ENCODE results near the gene IFIT5.
"Not testable (repeated sequence)": the region's sequence is repeated elsewhere in the genome, so short reads cannot be mapped to it uniquely, and the experiment has no call there.

IFIT5 gene

DNA sequence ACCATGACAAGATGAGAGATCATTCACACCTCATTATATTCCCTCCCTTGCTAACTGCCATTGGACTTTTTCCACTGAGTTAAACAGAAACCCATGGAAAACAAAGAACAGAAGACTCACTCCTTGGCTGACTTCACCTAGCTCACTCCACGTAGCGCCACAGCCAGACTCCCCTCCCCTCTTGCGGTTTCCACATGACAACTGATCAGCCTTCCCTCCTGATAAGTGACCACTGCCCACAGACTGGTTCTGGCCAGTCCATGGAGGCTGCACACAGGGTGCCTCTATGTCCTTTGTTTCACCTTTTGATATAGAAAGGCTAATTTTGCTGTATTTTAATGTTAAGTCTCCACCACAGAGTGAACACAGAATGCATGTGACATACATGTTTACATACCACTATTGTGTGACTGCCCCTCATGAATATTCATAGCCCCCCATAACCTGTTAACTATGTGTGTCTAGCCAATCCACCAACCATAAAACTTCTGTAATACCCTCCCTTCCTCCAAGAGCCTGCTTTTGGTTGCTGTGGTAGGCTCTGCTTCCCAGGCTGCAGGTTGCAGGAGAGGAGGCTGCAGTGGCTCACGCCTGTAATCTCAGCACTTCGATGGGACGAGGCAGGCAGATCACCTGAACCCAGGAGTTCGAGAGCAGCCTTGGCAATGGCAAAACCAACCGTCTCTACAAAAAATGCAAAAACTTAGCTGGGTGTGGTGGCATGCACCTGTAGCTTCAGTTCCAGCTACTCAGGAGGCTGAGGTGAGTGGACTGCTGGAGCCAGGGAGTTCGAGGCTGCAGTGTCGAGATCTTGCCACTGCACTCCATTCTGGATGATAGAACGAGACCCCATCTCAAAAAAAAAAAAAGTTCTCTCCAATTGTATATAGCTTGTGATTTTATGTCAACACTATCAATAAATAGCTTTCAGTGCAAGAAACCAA lies 10.0 kb upstream of the IFIT5 start:
- DNase-seq (ENCODE audit: low spot score) = no peak
- Mint-ChIP-seq H3K36me3 (ENCODE audit: low read depth) (peaks cover 4% of the 10 kb centered on the region), H3K9me3 (no peaks in the 10 kb centered on the region), H3K27me3 (ENCODE audit: low read depth) (peaks cover 22% of the 10 kb centered on the region), H3K4me3 (no peak overlapping the region), H3K4me1 (ENCODE audit: low read depth) (no peaks in the 10 kb centered on the region), H3K27ac (no peak overlapping the region)

DNA sequence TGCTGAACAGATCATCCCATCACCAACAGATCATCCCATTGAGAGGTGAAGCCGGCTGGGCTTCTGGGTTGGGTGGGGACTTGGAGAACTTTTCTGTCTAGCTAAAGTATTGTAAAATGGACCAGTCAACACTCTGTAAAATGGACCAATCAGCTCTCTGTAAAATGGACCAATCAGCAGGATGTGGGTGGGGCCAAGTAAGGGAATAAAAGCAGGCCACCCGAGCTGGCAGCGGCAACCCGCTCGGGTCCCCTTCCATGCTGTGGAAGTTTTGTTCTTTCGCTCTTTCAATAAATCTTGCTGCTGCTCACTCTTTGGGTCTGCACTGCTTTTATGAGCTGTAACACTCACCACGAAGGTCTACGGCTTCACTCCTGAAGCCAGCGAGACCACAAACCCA lies 8.2 kb upstream of the IFIT5 start:
- H3K27ac Mint-ChIP-seq; H3K4me1 Mint-ChIP-seq (ENCODE audit: low read depth); H3K9me3 Mint-ChIP-seq; H3K4me3 Mint-ChIP-seq; DNase-seq (ENCODE audit: low spot score); H3K36me3 Mint-ChIP-seq (ENCODE audit: low read depth): not testable (repeated sequence)
- H3K27me3 Mint-ChIP-seq (ENCODE audit: low read depth) = peaks cover 26% of the 10 kb centered on the region

DNA sequence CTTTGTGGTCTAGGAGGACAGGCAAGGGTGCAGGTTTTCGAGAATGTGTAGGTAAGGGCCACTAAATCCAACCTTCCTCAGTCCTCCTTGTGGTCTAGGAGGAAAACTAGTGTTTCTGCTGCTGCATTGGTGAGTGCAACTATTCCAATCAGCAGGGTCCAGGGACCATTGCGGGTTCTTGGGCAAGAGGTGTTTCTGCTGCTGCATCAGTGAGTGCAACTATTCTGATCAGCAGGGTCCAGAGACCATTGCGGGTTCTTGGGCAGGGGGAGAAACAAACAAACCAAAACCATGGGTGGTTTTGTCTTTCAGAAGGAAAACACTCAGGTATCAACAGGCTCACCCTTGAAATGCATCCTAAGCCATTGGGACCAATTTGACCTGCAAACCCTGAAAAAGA lies 6.6 kb upstream of the IFIT5 start:
- peaks cover 28% of the 10 kb centered on the region for H3K27me3 Mint-ChIP-seq (ENCODE audit: low read depth)
- not testable (repeated sequence) for H3K27ac Mint-ChIP-seq; H3K4me3 Mint-ChIP-seq; H3K9me3 Mint-ChIP-seq; DNase-seq (ENCODE audit: low spot score)
- peaks cover 22% of the 10 kb centered on the region for H3K4me1 Mint-ChIP-seq (ENCODE audit: low read depth)
- H3K36me3 Mint-ChIP-seq (ENCODE audit: low read depth) = peaks cover 14% of the 10 kb centered on the region

DNA sequence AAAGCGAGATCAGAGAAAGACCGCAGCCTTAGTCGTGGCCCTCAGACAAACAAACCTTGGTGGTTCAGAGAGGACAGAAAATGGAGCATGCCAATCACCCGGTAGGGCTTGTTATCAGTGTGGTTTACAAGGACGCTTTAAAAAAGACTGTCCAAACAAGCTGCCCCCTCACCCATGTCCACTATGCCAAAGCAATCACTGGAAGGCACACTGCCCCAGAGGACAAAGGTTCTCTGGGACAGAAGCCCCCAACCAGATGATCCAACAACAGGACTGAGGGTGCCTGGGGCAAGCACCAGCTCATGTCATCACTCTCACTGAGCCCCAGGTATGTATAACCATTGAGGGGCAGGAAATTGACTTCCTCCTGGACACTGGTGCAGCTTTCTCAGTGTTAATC lies 5.1 kb upstream of the IFIT5 start:
- not testable (repeated sequence) for H3K4me3 Mint-ChIP-seq; H3K9me3 Mint-ChIP-seq; H3K27ac Mint-ChIP-seq; DNase-seq (ENCODE audit: low spot score)
- H3K4me1 Mint-ChIP-seq (ENCODE audit: low read depth) = peaks cover 28% of the 10 kb centered on the region
- H3K36me3 Mint-ChIP-seq (ENCODE audit: low read depth) = peaks cover 12% of the 10 kb centered on the region
- peaks cover 28% of the 10 kb centered on the region for H3K27me3 Mint-ChIP-seq (ENCODE audit: low read depth)

GRCh38 chr10:89410551-89410950 lies 3.8 kb upstream of the IFIT5 start:
- Mint-ChIP-seq H3K36me3 (ENCODE audit: low read depth) (peaks cover 16% of the 10 kb centered on the region), H3K4me1 (ENCODE audit: low read depth) (peaks cover 32% of the 10 kb centered on the region), H3K27me3 (ENCODE audit: low read depth) (peaks cover 22% of the 10 kb centered on the region), H3K27ac (peak overlapping the region; percentile 37)
- not testable (repeated sequence) for H3K9me3 Mint-ChIP-seq; DNase-seq (ENCODE audit: low spot score); H3K4me3 Mint-ChIP-seq

DNA sequence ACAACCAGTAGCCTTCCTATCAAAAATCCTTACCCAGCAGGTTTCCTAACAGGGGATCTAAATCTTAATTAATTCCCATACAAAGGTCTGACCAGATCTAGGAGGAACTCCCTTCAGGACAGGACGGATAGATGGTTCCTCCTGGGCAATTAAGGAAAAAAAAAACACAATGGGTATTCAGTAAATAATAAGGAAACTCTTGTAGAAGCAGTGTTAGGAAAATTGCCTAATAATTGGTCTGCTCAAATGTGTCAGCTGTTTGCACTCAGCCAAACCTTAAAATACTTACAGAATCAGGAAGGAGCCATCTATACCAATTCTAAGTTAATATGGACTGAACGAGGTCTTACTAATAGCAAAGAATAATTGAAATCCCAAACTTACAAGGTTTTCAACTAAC lies 3.2 kb upstream of the IFIT5 start:
- peaks cover 22% of the 10 kb centered on the region for H3K27me3 Mint-ChIP-seq (ENCODE audit: low read depth)
- H3K4me1 Mint-ChIP-seq (ENCODE audit: low read depth) = peaks cover 37% of the 10 kb centered on the region
- not testable (repeated sequence) for H3K9me3 Mint-ChIP-seq; H3K27ac Mint-ChIP-seq; DNase-seq (ENCODE audit: low spot score); H3K4me3 Mint-ChIP-seq
- peaks cover 20% of the 10 kb centered on the region for H3K36me3 Mint-ChIP-seq (ENCODE audit: low read depth)

GRCh38 chr10:89412276-89412675 lies 2.1 kb upstream of the IFIT5 start:
- not testable (repeated sequence) for H3K9me3 Mint-ChIP-seq; H3K27ac Mint-ChIP-seq; DNase-seq (ENCODE audit: low spot score)
- Mint-ChIP-seq H3K36me3 (ENCODE audit: low read depth) (peaks cover 26% of the 10 kb centered on the region), H3K4me1 (ENCODE audit: low read depth) (peaks cover 43% of the 10 kb centered on the region), H3K4me3 (peak overlapping the region; percentile 10), H3K27me3 (ENCODE audit: low read depth) (peaks cover 19% of the 10 kb centered on the region)

DNA sequence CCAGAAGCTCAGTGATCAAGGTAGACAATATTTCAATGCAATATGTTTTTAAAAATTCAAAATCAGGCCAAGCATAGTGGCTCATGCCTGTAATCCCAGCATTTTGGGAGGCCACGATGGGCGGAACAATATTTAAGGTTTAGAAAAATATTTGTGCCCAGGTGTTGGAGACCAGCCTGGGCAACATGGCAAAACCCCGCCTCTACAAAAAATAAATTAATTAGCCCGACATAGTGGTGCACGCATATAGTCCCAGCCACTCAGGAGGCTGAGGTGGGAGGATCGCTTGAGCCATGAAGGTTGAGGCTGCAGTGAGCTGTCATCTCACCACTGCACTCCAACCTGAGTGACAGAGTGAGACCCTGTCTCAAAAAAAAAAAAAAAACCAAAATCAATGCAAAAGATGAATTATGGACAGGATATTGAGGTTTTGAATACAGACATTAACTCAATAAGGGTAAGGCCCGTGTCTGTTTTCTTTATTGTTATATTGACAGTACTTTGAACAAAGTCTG lies 913 bp upstream of the IFIT5 start:
- H3K4me1 Mint-ChIP-seq (ENCODE audit: low read depth) = peaks cover 53% of the 10 kb centered on the region

DNA sequence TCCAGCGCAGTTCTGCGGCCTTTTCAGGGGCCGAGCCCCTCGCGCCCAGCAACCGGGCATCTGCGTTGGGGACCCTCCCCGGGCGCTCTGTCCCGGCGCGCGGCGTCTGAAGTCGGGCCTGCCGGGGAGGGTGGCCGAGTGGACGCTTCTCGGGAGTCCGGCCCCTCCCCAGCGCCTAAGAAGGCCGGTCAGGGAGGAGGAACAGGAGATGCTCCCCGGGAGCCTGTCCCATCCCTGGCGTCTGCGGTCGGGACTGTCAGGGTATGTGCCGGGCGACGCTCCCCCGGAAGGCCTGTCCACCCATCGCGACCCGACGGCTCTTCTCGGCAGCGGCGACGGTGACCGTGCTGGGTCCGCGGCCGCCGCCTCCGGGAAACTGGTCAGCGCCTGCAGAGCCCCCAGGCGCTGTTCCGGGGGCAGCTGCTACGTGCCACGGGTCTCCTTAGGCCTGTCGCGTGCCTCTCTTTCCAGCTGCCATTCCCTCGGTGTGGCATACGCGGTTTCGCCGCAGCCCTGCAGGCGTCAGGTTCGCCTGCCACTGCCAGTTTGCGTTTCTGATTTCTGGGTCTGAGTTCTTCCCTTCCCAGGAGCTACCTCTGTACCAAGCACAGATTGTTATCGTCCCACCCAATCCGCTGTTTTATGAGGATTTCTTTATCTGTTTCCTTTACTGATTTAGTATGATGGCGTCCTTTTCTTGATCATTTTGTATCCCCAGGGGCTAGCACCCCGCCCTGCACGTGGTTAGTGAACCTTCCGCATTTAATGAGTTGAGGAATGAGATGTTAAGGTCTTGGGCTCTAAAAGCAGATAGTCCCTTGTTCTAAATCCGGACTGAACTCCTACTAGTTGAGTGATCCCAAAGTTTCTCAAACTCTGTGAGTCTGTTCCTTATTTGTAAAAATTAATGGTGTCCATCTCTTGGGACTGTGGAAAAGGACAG lies 782 bp downstream of the IFIT5 start:
- Mint-ChIP-seq H3K4me1 (ENCODE audit: low read depth) (peaks cover 57% of the 10 kb centered on the region), H3K9me3 (peaks cover 8% of the 10 kb centered on the region), H3K27ac (peak overlapping the region; percentile 94), H3K27me3 (ENCODE audit: low read depth) (peaks cover 9% of the 10 kb centered on the region), H3K4me3 (peak overlapping the region; percentile 90), H3K36me3 (ENCODE audit: low read depth) (peaks cover 40% of the 10 kb centered on the region)
- DNase-seq (ENCODE audit: low spot score) = peak; percentile 23

More for the DNA sequence above, 913 bp upstream of the IFIT5 start:
- Mint-ChIP-seq H3K27me3 (ENCODE audit: low read depth) (peaks cover 16% of the 10 kb centered on the region), H3K4me3 (peak overlapping the region; percentile 90), H3K36me3 (ENCODE audit: low read depth) (peaks cover 36% of the 10 kb centered on the region), H3K9me3 (peaks cover 8% of the 10 kb centered on the region), H3K27ac (peak overlapping the region; percentile 94)
- DNase-seq (ENCODE audit: low spot score) = no peak

- Mint-ChIP-seq H3K4me3 (peak overlapping the region; percentile 90), H3K27me3 (ENCODE audit: low read depth) (peaks cover 4% of the 10 kb centered on the region), H3K4me1 (ENCODE audit: low read depth) (peaks cover 53% of the 10 kb centered on the region), H3K27ac (peak overlapping the region; percentile 28), H3K9me3 (peaks cover 8% of the 10 kb centered on the region), H3K36me3 (ENCODE audit: low read depth) (peaks cover 52% of the 10 kb centered on the region)
- no peak for DNase-seq (ENCODE audit: low spot score)
Observed at GRCh38 chr10:89416465-89416864, 2.1 kb downstream of the IFIT5 start.

- Mint-ChIP-seq H3K27ac (no peak overlapping the region), H3K9me3 (no peaks in the 10 kb centered on the region), H3K36me3 (ENCODE audit: low read depth) (peaks cover 55% of the 10 kb centered on the region), H3K27me3 (ENCODE audit: low read depth) (peaks cover 1% of the 10 kb centered on the region), H3K4me3 (no peak overlapping the region), H3K4me1 (ENCODE audit: low read depth) (peaks cover 36% of the 10 kb centered on the region)
- no peak for DNase-seq (ENCODE audit: low spot score)
Observed at GRCh38 chr10:89419548-89419947, 5.2 kb downstream of the IFIT5 start.

- no peak overlapping the region for H3K4me3 Mint-ChIP-seq
- DNase-seq (ENCODE audit: low spot score) = no peak
- H3K27me3 Mint-ChIP-seq (ENCODE audit: low read depth) = no peaks in the 10 kb centered on the region
- peaks cover 29% of the 10 kb centered on the region for H3K4me1 Mint-ChIP-seq (ENCODE audit: low read depth)
- H3K27ac Mint-ChIP-seq = no peak overlapping the region
- peaks cover 47% of the 10 kb centered on the region for H3K36me3 Mint-ChIP-seq (ENCODE audit: low read depth)
- H3K9me3 Mint-ChIP-seq = no peaks in the 10 kb centered on the region
Observed at GRCh38 chr10:89421018-89421476, 6.7 kb downstream of the IFIT5 start.

- H3K36me3 Mint-ChIP-seq (ENCODE audit: low read depth) = peaks cover 26% of the 10 kb centered on the region
- H3K9me3 Mint-ChIP-seq = no peaks in the 10 kb centered on the region
- no peak overlapping the region for H3K27ac Mint-ChIP-seq
- no peak for DNase-seq (ENCODE audit: low spot score)
- H3K27me3 Mint-ChIP-seq (ENCODE audit: low read depth) = peaks cover 17% of the 10 kb centered on the region
- peaks cover 7% of the 10 kb centered on the region for H3K4me1 Mint-ChIP-seq (ENCODE audit: low read depth)
- no peak overlapping the region for H3K4me3 Mint-ChIP-seq
Observed at GRCh38 chr10:89425000-89425399, 10.6 kb downstream of the IFIT5 start.
